GM12872 (cell line): ENCODE measurements around the gene NLRX1.

Experiments used
- TF ChIP-seq, protein P1 (sequence below): IDR thresholded peaks from 3 replicates; pipeline ENCODE4 v1.5.1; 2011; ENCODE audit warnings: low read depth, mild to moderate bottlenecking, low read length, moderate library complexity; ENCODE audit not compliant: insufficient read depth

NLRX1 gene

DNA sequence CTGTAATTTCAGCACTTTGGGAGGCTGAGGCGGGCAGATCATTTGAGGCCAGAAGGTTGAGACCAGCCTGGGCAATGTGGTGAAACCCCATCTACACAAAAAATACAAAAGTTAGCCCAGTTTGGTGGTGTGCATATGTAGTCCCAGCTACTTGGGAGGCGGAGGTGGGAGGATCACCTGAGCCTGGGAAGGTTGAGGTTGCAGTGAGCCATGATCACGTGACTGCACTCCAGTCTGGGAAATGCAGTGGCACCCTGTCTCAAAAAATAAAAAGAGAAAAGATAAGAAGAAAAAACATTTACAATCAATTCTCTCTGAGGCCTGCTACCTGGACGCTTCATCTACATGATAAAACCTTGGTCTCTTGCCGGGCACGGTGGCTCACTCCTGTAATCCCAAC lies 30.4 kb downstream of the NLRX1 start:
- TF ChIP-seq, protein P1, sequence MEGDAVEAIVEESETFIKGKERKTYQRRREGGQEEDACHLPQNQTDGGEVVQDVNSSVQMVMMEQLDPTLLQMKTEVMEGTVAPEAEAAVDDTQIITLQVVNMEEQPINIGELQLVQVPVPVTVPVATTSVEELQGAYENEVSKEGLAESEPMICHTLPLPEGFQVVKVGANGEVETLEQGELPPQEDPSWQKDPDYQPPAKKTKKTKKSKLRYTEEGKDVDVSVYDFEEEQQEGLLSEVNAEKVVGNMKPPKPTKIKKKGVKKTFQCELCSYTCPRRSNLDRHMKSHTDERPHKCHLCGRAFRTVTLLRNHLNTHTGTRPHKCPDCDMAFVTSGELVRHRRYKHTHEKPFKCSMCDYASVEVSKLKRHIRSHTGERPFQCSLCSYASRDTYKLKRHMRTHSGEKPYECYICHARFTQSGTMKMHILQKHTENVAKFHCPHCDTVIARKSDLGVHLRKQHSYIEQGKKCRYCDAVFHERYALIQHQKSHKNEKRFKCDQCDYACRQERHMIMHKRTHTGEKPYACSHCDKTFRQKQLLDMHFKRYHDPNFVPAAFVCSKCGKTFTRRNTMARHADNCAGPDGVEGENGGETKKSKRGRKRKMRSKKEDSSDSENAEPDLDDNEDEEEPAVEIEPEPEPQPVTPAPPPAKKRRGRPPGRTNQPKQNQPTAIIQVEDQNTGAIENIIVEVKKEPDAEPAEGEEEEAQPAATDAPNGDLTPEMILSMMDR, result no peak

DNA sequence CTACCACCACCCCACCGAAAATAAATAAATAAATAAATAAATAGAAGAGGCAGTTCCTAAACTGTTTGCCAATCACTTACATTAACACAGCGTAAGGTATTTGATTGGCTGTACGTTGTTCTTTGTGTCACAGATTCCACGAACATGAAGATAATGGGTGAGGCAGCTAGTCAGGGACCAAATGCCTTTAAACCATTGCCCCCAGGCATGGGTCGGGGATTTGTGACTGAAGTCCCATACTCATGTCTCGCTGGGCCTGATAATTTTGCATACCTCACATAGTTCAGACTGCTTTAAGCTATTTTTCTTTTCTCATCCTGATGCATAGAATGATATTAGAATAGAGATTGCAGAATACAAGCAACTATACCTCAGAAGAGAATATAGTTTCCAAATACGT lies 34.0 kb downstream of the NLRX1 start:
- TF ChIP-seq, protein P1, result no peak

DNA sequence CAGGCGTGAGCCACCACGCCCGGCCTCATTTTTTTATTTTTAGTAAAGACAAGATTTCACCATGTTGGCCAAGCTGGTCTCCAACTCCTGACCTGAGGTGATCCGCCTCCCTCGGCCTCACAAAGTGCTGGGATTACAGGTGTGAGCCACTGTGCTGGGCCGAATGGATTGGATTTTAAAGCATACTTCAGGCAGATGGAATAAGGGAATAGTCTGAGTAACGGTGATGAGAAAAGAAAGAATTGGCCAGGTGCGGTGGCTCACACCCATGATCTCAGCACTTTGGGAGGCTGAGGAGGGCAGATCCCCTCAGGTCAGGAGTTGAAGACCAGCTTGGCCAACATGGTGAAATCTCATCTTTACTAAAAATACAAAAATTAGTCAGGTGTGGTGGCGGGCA lies 35.5 kb downstream of the NLRX1 start:
- TF ChIP-seq, protein P1, result no peak

DNA sequence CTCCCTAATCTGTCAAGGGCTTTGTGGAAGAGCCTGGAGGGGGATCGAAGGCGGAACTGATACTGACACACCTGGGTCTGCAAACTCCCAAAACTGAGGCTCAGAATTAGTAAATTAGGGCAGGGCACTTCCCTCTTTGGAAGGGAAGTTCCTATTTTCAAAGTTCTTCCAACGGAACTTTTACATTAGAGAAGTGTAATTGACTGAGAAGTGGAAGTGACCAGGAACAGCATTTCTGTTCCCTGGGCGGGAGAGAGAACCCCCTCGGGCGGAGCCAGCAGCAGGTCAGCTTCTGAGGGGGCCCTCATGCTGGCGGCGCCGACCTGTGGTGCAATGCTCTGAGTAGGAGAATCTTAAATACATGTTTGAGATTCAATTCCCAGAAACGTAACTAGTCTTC lies 36.6 kb downstream of the NLRX1 start:
- TF ChIP-seq, protein P1, result no peak

DNA sequence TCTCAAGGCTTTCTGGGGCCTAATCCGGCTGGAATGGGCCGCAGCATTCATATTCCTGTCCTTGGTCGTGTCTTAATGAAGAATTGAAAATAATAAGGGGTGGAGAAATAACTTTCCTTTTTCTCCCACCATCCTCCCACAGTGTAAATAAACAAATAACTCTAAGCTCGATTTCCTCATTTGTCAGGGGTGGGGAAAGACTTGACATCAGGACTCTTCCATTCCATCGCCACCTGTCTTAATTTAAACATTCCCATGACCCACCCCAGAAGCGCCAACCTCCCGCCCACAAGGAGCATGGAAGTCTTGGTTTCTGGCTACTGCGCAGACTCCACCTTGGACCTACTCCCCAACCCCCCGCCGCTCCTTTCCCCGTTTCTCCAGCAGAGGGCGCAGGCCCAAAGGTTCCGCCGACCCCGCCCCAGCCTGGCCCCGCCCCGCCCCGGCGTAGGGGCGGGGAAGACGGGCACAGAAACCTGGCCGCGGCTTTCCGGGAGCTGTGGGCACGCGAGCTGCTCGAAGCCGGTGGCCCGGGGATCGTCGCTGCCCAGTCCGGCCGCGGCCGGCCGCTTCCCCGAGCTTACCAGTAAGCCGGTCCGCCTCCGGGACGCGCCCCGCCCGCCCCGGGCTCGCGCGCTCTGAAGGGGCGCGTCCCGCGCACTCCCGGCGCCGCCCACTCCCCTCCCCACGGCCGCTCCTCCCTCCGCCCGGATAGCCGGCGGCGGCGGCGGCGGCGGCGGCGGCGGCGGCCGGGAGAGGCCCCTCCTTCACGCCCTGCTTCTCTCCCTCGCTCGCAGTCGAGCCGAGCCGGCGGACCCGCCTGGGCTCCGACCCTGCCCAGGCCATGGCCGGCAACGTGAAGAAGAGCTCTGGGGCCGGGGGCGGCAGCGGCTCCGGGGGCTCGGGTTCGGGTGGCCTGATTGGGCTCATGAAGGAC lies 37.3 kb downstream of the NLRX1 start, which contains the start of gene CBL:
Gene CBL, plus strand, starts transcription at position 766 of the 937 bp plus-strand sequence. Its CDS starts 79 bp downstream, at position 845.
- TF ChIP-seq, protein P1, result peak; percentile 85

- TF ChIP-seq, protein P1, result no peak
These were observed 38.2 kb downstream of the NLRX1 start for GRCh38 chr11:119206511-119207414.

DNA sequence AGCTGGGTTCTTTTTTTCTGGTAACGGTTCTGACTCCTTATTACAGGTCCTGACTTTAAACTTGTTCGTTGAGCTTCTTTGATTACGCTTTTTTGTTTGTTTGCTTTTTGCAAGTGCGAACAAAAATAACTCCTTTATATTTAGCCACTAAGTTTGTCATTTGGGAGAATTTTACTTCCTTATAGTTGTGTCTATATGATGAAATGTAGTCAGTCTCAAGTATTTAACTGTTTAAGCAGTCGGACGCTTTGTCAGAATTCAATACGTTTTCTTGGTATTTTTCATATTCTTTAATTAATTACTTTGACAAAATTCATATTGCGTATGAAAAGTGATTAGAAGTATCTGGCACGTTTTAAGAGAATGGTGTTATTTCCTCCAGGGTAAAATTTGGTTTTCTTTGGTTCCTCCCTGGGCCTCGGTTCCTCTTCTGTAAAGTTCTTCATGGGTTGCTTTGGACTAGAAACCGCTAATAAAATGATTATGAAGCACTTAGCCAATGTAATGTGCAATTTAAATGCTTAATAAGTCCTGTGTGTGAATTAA lies 39.0 kb downstream of the NLRX1 start:
- TF ChIP-seq, protein P1, result no peak
